Head of caudate nucleus (tissue), 42 donors: Measurements from ENCODE around the gene C17orf107.
"Not testable (repeated sequence)": the region's sequence is repeated elsewhere in the genome, so short reads cannot be mapped to it uniquely, and the experiment has no call there.

Source experiments
- DNase-seq, 42 donors: peaks; one replicate each; pipeline versions ENCODE4 v3.0.0 to v3.0.0-alpha.2; 2020 to 2021; ENCODE audit warnings: mixed read lengths in 7 of 42
- intact Hi-C: fragments of 100-400 bp; cut with DNase I; formaldehyde crosslinking; loops from one replicate; pipeline ENCODE4 v1.15.0; 2022

Gene C17orf107

DNA sequence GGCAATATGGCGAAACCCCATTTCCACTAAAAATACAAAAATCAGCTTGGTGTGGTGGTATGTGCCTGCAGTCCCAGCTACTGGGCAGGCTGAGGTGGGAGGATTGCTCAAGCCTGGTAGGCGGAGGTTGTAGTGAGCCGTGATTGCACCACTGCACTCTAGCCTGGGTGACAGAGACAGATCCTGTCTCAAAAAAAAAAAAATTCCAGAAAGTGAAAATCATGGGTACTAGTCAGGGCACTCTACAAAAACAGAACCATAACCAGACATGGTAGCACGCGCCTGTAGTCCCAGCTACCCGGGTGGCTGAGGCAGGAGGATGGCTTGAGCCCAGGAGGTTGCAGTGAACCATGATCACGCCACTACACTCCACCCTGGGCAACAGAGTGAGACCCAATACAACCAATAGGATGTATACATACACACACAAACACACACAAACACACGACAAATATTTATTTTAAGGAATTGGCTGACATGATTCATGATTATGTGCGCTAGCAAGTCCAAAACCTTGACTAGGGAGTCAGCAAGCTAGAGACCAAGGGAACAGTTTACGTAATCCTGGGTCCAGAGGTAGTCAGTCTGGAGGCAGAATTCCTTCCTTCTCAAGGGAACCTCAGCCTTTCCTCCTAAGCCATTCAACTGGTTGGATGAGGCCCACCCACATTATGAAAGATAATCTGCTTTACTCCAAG, 21.2 kb downstream of the C17orf107 start:
- no peak for DNase-seq
- intact Hi-C loops, result no loop called here

DNA sequence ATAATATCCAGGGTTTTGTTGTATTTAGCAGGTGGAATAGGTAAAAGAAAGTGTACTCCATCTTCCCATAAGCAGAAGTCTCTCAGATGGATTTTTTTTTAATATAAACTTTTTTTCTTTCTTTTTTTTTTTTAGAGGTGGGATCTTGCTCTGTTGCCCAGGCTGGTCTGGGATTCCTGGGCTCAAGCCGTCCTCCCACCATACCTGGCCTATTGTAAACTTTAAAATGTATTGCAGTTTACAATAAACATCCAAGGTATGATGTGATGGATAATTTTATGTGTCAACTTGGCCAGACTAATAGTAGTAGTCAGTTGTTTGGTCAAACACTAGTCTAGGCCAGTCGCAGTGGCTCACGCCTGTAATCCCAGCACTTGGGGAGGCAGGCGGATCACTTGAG, 22.0 kb downstream of the C17orf107 start:
- no peak for DNase-seq

DNA sequence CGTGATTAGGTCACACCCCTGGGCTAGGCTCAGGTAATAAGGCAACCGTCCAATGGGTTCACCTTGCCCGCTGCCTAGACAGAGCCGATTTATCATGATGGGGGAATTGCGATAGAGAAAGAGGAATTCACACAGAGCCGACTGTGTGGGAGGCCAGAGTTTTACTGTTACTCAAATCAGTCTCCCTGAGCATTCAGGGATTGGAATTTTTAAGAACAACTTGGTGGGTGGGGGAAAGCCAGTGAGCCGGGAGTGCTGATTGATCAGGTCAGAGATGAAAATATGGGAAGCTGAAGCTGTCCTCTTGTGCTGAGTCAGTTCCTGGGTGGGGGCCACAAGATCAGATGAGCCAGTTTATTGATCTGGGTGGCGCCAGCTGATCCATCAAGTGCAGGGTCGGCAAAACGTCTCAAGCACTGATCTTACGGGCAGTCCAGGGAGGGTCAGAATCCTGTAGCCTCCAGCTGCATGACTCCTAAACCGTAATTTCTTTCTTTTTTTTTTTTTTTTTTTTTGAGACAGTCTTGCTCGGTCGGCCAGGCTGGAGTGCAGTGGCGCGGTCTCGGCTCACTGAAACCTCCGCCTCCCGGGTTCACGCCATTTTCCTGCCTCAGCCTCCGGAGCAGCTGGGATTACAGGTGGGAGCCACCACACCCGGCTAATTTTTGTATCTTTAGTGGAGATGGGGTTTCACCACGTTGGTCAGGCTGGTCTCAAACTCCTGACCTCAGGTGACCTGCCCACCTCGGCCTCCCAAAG, 27.4 kb downstream of the C17orf107 start:
- intact Hi-C loops, result not testable (repeated sequence)
- DNase-seq, result peak in 1 of 42 donors; percentile 35

More for the DNA sequence above, 22.0 kb downstream of the C17orf107 start:
- intact Hi-C loops, result no loop called here

DNA sequence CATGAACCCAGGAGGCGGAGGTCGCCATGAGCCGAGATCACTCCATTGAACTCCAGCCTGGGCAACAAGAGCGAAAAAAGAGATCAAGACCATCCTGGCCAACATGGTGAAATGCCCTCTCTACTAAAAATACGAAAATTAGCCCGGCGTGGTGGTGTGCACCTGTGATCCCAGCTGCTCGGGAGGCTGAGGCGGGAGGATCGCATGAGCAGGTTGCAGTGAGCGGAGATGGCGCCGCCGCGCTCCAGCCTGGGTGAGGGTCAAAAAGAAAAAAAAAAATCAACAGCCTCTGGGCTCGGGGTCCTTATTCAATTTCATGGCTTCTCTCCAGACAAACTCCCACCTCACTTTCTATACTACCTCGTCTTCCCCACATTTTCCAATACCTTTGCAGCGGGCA, 29.5 kb downstream of the C17orf107 start:
- intact Hi-C loops, result no loop called here
- no peak for DNase-seq

DNA sequence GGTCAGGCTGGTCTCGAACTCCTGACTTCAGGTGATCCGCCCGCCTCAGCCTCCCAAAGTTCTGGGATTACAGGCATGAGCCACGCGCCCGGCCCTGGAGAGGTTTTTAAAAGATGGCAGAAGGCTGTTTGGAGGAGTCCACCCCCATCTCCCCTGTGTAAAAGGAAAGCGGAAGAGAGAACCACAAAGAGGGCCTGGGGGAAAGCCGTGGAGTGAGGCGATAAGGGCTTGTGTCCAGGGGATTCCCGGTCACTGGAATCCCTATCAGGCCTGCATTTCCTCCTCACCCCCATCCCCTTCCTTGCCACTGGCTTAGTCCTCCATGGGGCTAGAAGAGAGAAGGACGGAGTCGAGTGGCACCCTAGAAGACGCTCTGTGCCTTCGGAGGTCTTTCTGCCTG, 32.6 kb downstream of the C17orf107 start, which contains the start of gene GP1BA:
GP1BA (plus strand) TSS at position 315 of the 400 bp plus-strand sequence. CDS start 328 bp downstream, outside the sequence.
- DNase-seq, result no peak
- intact Hi-C loops, result no loop called here

DNA sequence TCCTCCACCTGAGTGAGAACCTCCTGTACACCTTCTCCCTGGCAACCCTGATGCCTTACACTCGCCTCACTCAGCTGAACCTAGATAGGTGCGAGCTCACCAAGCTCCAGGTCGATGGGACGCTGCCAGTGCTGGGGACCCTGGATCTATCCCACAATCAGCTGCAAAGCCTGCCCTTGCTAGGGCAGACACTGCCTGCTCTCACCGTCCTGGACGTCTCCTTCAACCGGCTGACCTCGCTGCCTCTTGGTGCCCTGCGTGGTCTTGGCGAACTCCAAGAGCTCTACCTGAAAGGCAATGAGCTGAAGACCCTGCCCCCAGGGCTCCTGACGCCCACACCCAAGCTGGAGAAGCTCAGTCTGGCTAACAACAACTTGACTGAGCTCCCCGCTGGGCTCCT, 33.4 kb downstream of the C17orf107 start:
- intact Hi-C loops, result no loop called here
- no peak for DNase-seq

DNA sequence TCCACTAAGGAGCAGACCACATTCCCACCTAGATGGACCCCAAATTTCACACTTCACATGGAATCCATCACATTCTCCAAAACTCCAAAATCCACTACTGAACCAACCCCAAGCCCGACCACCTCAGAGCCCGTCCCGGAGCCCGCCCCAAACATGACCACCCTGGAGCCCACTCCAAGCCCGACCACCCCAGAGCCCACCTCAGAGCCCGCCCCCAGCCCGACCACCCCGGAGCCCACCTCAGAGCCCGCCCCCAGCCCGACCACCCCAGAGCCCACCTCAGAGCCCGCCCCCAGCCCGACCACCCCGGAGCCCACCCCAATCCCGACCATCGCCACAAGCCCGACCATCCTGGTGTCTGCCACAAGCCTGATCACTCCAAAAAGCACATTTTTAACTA, 34.3 kb downstream of the C17orf107 start:
- intact Hi-C loops, result no loop called here
- no peak for DNase-seq

DNA sequence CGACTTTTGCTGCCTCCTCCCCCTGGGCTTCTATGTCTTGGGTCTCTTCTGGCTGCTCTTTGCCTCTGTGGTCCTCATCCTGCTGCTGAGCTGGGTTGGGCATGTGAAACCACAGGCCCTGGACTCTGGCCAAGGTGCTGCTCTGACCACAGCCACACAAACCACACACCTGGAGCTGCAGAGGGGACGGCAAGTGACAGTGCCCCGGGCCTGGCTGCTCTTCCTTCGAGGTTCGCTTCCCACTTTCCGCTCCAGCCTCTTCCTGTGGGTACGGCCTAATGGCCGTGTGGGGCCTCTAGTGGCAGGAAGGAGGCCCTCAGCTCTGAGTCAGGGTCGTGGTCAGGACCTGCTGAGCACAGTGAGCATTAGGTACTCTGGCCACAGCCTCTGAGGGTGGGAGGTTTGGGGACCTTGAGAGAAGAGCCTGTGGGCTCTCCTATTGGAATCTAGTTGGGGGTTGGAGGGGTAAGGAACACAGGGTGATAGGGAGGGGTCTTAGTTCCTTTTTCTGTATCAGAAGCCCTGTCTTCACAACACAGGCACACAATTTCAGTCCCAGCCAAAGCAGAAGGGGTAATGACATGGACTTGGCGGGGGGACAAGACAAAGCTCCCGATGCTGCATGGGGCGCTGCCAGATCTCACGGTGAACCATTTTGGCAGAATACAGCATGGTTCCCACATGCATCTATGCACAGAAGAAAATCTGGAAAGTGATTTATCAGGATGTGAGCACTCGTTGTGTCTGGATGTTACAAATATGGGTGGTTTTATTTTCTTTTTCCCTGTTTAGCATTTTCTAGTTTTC, 35.0 kb downstream of the C17orf107 start:
- intact Hi-C loops, result no loop called here

DNA sequence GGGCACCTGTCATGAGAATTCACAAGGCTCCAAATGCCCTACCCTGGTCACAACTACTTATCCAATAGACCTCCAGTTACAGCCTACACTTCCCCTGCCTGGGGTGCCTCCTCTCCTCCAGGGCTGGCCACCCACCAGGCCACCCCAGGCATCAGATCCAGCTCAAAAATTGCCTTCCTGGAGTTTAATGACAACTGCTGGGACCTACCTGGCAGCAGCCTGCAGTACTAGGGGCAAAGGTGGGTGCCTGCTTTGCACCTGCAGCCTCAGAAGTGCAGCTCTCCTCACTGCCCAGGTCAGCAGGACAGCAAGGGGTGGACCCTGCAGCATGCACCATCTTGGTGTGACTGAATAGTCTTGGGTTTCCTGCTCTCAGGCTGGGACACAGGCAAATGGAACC, 36.3 kb downstream of the C17orf107 start:
- intact Hi-C loops, result loop anchor here (5.0 kb wide), 1 partner anchor 142 kb away; the partner anchor contains the start of gene ZFP3
- no peak for DNase-seq

More for the DNA sequence above, 35.0 kb downstream of the C17orf107 start:
- DNase-seq, result peak in 5 of 42 donors; percentile 15 to 46 (median 21)

DNA sequence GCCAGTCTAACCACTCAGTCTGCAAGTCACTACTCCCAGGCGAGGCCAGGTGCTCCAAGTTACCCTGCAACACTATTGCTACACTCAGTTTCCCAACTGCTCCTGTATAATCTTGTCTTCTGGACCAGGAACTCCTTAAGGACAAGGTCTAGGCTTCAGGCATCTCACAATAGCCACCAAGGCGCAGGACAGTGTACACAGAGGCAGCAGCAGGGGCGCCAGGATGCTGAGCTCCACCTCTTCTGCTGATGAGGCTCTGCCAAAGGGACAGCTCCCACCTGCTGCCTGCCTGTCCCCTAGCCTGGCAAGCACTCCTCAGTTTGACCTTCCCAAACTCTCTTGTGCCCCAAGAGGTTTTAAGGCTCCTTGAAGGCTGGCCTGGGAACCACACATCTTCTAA, 37.1 kb downstream of the C17orf107 start:
- DNase-seq, result no peak
- intact Hi-C loops, result loop anchor here (5.0 kb wide), 1 partner anchor 141 kb away; the partner anchor contains the start of gene ZFP3

DNA sequence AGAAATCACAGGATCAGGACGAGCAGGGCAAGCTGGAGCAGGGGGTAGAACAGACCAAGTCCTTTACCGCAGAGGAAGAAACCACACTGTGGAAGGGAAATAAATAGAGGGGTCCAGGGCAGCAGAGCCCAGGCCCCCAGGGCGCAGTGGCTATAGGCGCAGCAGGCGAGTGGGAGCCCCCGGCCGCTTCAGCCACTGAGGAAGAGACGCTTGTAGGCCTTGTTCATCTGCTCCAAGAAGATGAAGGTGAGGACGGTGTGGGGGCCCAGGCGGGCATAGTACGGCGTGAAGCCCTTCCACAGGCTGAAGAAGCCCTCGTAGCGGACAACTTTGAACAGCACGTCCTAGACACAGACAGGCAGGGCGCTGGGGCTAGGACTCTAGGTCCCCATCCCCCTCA, 38.2 kb downstream of the C17orf107 start:
- no peak for DNase-seq
- intact Hi-C loops, result loop anchor here (5.0 kb wide), 1 partner anchor 140 kb away; the partner anchor contains the start of gene ZFP3

DNA sequence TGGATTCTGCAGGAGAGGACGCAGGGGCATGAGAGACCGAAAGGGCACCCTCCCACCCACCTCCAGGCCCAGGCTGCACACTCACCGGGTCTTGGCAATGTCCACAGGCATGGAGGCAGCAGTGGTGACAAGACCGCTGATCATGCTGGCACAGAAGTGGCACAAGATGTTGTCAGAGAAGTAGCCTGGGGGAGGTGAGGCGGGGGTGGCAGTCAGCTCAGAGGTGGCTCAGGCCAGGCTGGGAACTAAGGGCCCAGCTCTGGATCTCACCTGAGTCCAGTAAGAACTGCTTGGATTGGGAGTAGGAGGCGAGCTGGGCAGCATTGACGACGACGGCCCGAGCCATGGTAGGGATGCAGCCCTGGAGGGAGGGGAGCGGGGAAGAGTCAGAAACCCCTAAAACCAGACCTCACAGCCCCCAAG, 38.7 kb downstream of the C17orf107 start:
- DNase-seq, result no peak
- intact Hi-C loops, result loop anchor here (5.0 kb wide), 1 partner anchor 139 kb away; the partner anchor contains the start of gene ZFP3

DNA sequence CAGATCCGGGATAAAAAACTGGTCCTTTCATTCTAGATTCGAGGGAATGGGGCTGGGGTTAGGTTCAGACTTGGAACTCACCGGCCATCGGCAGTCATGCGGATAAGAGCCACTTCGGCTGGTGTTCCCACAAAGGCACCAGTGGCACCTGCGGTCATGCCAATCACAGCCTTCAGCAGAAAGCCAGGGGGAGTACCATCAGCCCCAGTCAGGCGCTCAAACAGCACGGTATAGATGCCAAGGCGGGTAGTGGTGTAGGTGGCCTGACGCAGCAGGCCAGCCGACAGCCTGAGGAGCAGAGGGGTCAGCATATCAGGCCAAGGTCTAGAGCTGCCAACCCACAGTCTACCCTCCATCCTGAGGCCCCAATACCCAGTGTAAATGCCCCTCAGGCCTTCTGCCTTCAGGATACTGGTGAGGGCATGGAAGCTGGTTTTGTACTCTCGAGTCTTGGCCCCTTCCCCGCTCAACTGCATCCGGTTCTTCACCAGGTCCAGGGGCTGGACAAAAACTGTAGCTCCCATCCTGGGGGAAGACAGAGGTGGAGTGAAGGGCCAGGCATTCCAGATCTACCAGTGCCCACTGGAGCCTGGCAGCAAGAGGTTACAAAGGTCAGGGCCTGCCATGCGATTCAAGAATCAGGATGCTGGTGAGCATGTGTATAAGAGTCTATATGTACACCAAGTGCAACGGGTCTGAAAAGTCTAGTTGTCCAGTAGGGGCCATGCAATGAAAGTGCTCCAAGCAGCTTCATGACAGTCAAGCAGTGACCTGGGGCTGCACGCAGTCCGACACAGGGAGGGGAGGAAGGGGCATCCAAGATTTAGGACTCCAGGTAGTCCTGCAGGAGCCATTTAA, 39.6 kb downstream of the C17orf107 start:
- no peak for DNase-seq
- intact Hi-C loops, result loop anchor here (5.0 kb wide), 1 partner anchor 138 kb away; the partner anchor contains the start of gene ZFP3

DNA sequence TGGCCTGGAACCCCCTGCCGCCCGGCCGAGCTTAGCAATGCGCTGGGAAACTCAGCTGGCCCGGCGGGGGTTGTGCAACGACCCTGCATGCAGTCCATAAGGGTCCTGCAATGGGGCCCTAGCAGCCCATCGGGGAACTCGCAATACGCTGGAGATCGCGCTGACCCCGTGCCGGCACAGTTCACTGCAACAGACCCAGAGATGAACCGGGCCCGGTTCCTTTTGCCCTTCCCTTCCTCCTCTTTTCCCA, 40.1 kb downstream of the C17orf107 start:
- DNase-seq, result peak in 5 of 42 donors; percentile 23 to 49 (median 40)
- intact Hi-C loops, result loop anchor here (5.0 kb wide), 1 partner anchor 138 kb away; the partner anchor contains the start of gene ZFP3

DNA sequence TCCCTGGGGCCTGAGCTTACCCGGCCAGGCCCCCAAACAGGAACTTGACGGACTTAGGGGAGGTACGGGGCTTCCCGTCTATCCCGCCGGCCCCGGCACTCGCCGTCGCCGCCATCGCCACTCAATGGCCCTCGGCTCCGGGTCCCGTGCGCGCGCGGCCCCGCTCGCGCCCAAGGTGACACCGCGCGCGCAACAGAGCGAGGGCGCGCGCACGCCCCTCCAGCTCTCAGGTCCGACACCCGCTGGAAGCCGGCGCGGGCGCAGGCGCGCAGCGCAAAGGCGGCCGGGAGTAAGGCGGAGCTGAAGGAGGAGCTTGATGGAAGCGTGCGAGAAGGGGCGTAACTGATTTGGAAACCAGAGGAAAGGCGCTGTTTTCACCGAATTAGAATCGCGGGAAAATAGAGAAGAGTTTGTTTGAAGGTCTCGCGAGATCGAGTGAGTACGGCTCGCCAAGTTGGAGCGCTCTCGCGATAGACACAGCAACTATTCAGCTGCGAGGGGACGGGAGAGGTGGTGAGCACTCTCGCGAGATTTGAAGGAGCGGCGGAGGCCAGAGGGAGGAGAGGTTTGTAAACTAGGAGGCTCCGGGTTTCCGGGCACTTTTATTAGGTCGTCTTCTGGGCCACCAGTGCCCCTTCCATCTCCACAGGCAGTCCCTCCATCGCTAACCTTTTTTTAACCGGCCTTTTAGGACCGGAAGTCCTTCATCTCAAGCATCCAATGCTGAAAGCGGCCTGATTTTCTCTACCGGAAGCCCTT, 40.6 kb downstream of the C17orf107 start, which contains the start of the genes RNF167 and SLC25A11:
RNF167 (plus strand) TSS at position 473 of the 759 bp plus-strand sequence. CDS start 642 bp downstream, outside the sequence.
SLC25A11 (minus strand) TSS at position 251 of the 759 bp plus-strand sequence; CDS start at position 115, 136 bp downstream.
- DNase-seq, result peak; percentile 89 to 98 (median 96)
- intact Hi-C loops, result loop anchor here (5.0 kb wide), 1 partner anchor 137 kb away; the partner anchor contains the start of gene ZFP3

DNA sequence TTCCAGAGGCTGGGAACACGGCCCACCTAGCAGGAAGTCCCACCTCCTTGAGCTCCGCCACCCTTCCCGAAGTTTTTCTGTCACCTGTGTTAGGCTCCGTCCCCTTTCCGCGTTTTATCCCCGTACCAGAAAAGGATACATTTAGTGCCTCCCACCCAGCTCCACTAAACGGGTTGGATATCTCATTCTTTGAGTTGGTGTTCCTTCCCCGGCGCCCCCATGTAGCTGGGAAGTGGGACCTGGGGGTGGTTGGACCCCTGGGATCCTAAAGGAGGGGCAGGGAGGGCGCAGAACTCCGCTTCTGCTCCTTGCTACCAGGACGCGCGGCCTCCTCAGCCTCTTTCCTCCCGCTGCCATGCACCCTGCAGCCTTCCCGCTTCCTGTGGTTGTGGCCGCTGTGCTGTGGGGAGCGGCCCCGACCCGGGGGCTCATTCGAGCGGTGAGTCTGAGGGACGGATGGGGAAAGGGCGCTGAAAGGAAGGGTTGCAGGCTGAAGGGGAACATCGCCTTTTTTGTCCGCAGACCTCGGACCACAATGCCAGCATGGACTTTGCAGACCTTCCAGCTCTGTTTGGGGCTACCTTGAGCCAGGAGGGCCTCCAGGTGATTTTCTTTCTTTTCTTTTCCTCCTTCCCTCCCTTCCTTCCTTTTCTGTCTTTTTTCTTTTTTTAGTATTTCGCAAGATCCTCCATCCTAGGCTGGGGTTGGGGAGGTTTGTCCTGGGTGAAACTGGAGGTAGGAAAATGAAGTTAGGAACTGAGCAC, 41.4 kb downstream of the C17orf107 start:
- intact Hi-C loops, result no loop called here
- peak in 36 of 42 donors; percentile 69 to 95 (median 87) for DNase-seq

DNA sequence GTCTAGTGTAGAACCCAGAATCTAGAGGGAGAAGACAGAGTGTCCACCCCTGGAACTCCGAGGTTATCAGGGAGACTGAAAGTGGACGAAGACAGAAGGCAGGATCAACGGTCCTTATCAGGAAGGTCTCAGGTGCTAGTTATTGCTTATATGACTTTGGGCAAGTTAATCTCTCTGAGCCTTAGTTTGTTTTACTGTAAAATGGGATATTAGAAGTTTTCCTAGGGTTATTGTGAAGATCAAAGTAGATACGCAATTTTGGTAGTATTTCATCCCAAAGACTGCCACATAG, 41.9 kb downstream of the C17orf107 start:
- DNase-seq, result no peak
- intact Hi-C loops, result no loop called here
